ENCODE data around the gene CDC6. TPM values are rescaled to one million over a fixed set of nuclear protein-coding genes. Genes with fewer than 3 reads are reported as not detected.

CDC6 gene
- total RNA-seq, 2 experiments from 2014 or later = 103 to 110 TPM

GRCh38 chr17:40350689-40351358 lies 63.1 kb downstream of the CDC6 start:
- Mint-ChIP-seq H3K27ac (peak overlapping the region; percentile 20), H3K36me3 (ENCODE audit: low read depth) (peaks cover 56% of the 10 kb centered on the region), H3K4me1 (ENCODE audit: low read depth) (peaks cover 76% of the 10 kb centered on the region)

DNA sequence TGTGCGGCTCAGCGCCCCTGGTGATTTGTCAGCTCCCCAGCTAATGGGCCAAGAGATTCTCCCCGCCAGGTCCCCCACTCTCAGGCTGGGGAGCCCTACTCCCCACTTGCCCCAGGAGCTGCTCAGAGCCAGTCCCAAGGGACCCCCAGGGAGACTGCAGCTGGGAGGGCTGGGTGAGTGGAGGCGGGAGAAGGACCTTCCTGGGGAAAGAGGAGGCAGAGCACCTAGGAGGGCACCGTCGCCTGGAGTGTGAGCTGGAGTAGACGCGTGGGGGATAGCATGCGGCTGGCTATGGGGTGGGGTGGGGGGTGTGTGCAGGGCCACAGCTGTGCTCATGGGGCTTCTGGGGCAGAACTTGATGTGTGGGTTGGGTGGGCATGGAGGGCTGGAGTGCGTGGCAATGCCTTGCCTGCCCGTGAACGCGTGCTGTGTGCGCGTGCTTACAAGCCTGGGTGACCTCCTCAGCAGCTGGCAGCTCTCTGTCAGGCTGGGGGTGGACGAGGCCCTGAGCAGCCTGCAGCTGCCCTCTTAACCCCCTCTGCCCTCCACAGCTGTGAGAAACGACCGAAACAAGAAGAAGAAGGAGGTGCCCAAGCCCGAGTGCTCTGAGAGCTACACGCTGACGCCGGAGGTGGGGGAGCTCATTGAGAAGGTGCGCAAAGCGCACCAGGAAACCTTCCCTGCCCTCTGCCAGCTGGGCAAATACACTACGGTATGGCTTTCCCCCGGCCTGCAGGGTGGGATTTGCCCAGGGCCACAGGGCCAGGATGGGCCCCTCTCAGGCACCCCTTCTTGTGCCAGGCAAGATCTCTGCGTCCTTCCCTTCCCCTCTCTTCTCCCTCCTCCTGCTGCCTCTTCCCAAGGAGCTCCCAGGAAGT lies 63.9 kb downstream of the CDC6 start:
- DNase-seq = no peak

More at GRCh38 chr17:40350689-40351358, 63.1 kb downstream of the CDC6 start:
- ChIA-PET POLR2A (interaction anchor here (0.8 kb wide), 1 partner anchor 28 kb away, joined by 3 read pairs; no protein-coding TSS in a partner anchor), CTCF (interaction anchor here (0.9 to 9.6 kb wide), 4 partner anchors 33 to 181 kb away, joined by 3 to 304 read pairs (median 52); partner anchors contain the start of genes CDC6 and RARA)
- H3K27me3 Mint-ChIP-seq (ENCODE audit: low read depth) = no peaks in the 10 kb centered on the region
- H3K9me3 Mint-ChIP-seq (ENCODE audit: insufficient read depth) = no peaks in the 10 kb centered on the region
- ATAC-seq (no peak), DNase-seq (no peak)
- no peak overlapping the region for H3K4me3 Mint-ChIP-seq

GRCh38 chr17:40352237-40352778 lies 64.6 kb downstream of the CDC6 start:
- H3K27ac Mint-ChIP-seq = peak overlapping the region; percentile 55

More for the DNA sequence above, 63.9 kb downstream of the CDC6 start:
- Mint-ChIP-seq H3K27me3 (ENCODE audit: low read depth) (no peaks in the 10 kb centered on the region), H3K27ac (peak overlapping the region; percentile 55), H3K4me3 (no peak overlapping the region), H3K9me3 (ENCODE audit: insufficient read depth) (no peaks in the 10 kb centered on the region), H3K4me1 (ENCODE audit: low read depth) (peaks cover 68% of the 10 kb centered on the region), H3K36me3 (ENCODE audit: low read depth) (peaks cover 56% of the 10 kb centered on the region)
- ChIA-PET POLR2A (interaction anchor here (0.7 to 1.1 kb wide), 3 partner anchors 47 to 59 kb away, joined by 3 read pairs; no protein-coding TSS in a partner anchor), CTCF (interaction anchor here (0.8 to 9.6 kb wide), 7 partner anchors 8 to 209 kb away, joined by 3 to 304 read pairs (median 5); partner anchors contain the start of genes CDC6 and RARA)
- no peak for ATAC-seq

DNA sequence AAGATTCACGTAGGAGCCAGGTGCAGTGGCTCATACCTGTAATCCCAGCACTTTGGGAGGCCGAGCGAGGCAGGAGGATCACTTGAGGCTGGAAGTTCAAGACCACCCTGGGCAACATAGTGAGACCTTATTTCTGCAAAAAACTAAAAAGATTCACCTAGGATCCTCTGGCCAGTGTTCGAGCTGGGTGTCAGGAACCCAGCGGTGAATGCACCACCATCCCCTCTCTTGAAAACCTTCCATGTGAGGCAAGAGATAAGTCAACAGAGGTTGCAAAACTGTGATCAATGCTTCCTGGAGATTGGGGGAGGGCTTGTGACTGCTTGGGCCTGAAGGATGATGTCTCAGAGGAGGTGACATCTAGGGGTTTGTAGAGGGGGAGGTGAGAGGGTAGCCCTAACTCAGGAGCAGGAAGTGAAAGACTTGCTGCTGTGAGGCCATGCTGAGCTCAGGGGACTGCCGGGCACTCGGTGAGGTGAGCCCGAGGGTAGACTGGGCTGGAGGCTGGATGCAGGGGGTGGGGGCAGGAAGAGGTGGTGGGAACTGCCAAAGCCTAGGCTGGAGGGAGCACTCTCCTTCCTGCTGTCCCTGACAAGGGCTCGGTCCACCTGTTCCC lies 65.2 kb downstream of the CDC6 start:
- peaks cover 55% of the 10 kb centered on the region for H3K4me1 Mint-ChIP-seq (ENCODE audit: low read depth)
- DNase-seq = no peak
- no peaks in the 10 kb centered on the region for H3K9me3 Mint-ChIP-seq (ENCODE audit: insufficient read depth)
- ChIA-PET CTCF (interaction anchor here (1.2 to 14.0 kb wide), 6 partner anchors 9 to 207 kb away, joined by 3 to 304 read pairs (median 52); partner anchors contain the start of genes CDC6 and RARA), POLR2A (interaction anchor here (0.7 to 1.1 kb wide), 3 partner anchors 30 to 61 kb away, joined by 3 read pairs; no protein-coding TSS in a partner anchor)
- no peaks in the 10 kb centered on the region for H3K27me3 Mint-ChIP-seq (ENCODE audit: low read depth)
- ATAC-seq = no peak
- H3K4me3 Mint-ChIP-seq = no peak overlapping the region
- H3K36me3 Mint-ChIP-seq (ENCODE audit: low read depth) = peaks cover 57% of the 10 kb centered on the region
- peak overlapping the region; percentile 55 for H3K27ac Mint-ChIP-seq

More at GRCh38 chr17:40352237-40352778, 64.6 kb downstream of the CDC6 start:
- DNase-seq (no peak), ATAC-seq (no peak)
- Mint-ChIP-seq H3K36me3 (ENCODE audit: low read depth) (peaks cover 56% of the 10 kb centered on the region), H3K9me3 (ENCODE audit: insufficient read depth) (no peaks in the 10 kb centered on the region), H3K27me3 (ENCODE audit: low read depth) (no peaks in the 10 kb centered on the region), H3K4me1 (ENCODE audit: low read depth) (peaks cover 61% of the 10 kb centered on the region), H3K4me3 (no peak overlapping the region)
- ChIA-PET CTCF (interaction anchor here (0.8 to 14.0 kb wide), 7 partner anchors 9 to 208 kb away, joined by 3 to 304 read pairs (median 51); partner anchors contain the start of genes CDC6 and RARA), POLR2A (interaction anchor here (0.7 to 1.1 kb wide), 4 partner anchors 29 to 60 kb away, joined by 3 read pairs; no protein-coding TSS in a partner anchor)

Other genes with a start within 250 kb of the CDC6 start
- gene MED24, start 233.5 kb upstream of the CDC6 start, total RNA-seq = 10 to 100 TPM; 93.4 to 96.7 TPM
- 1 to 10 TPM; 8.7 to 9.7 TPM for gene THRA, start 224.9 kb upstream of the CDC6 start, total RNA-seq
- 1 to 10 TPM; 4.1 to 4.9 TPM for gene NR1D1, start 187.3 kb upstream of the CDC6 start, total RNA-seq
- gene MSL1, start 165.9 kb upstream of the CDC6 start, total RNA-seq = 10 to 100 TPM; 80.5 to 83.2 TPM
- 10 to 100 TPM; 66.2 to 67.7 TPM for gene CASC3, start 147.3 kb upstream of the CDC6 start, total RNA-seq
- 1 to 10 TPM; 4.8 to 5.3 TPM for gene RAPGEFL1, start 110.4 kb upstream of the CDC6 start, total RNA-seq
- 10 to 100 TPM; 22.0 to 27.4 TPM for gene WIPF2, start 68.6 kb upstream of the CDC6 start, total RNA-seq
- gene RARA, start 21.3 kb downstream of the CDC6 start, total RNA-seq = 10 to 100 TPM; 61.1 to 63.2 TPM
- gene GJD3, start 76.9 kb downstream of the CDC6 start, total RNA-seq = under 1 TPM in 1 of 2 experiments, not detected in 1; 0.29 TPM
- gene TOP2A, start 130.0 kb downstream of the CDC6 start, total RNA-seq = 100 to 1,000 TPM; 517 to 567 TPM
- gene IGFBP4, start 155.6 kb downstream of the CDC6 start, total RNA-seq = 10 to 100 TPM; 28.7 to 28.9 TPM
- 1 to 10 TPM; 8.4 to 9.0 TPM for gene TNS4, start 213.7 kb downstream of the CDC6 start, total RNA-seq